ENCODE data around the gene PAGE2. TPM values are rescaled to one million over a fixed set of nuclear protein-coding genes. Genes with fewer than 3 reads are reported as not detected.
A peak's percentile ranks its signal among the peaks of the same experiment; 100 is the strongest.

Gene PAGE2
- total and polyA plus RNA-seq, 9 of the 15 experiments (the other 6 are each of a cell fraction or from before 2014, with no cell fraction given), result 0.40 to 3.7 (median 1.5) TPM; not detected in 1

GRCh38 chrX:55120761-55121358 lies 32.0 kb downstream of the PAGE2 start:
- H3K36me3 ChIP-seq (ENCODE audit: control insufficient read depth, insufficient read depth, low read length), result no peaks in the 10 kb centered on the region
- WGBS (ENCODE audit: insufficient coverage, low coverage, missing lambda C conversion rate), result 0% methylated on average over 2 of the region's 2 CpGs
- in situ Hi-C loops (cut with MboI), result no loop called here
- intact Hi-C loops (cut with micrococcal nuclease), result loop anchor here (2.0 kb wide), 2 partner anchors 40 to 92 kb away; no protein-coding TSS in a partner anchor
- H3K79me2 ChIP-seq (ENCODE audit: control insufficient read depth, insufficient read depth, low read length), result no peaks in the 10 kb centered on the region
- H3K27me3 ChIP-seq (ENCODE audit: control insufficient read depth in 2 of 2, insufficient read depth in 2 of 2, low read length in 2 of 2), result no peaks in the 10 kb centered on the region; a peak in 1 of 5 replicates
- peak overlapping the region; percentile 37; the same call in 1 of the 3 replicates for H3K27ac ChIP-seq (ENCODE audit: extremely low read depth, low read depth, low read length)
- ChIA-PET POLR2A (interaction anchor here (0.5 to 0.8 kb wide), 2 partner anchors 27 to 1712 kb away, joined by 3 read pairs; no protein-coding TSS in a partner anchor), CTCF (ENCODE audit: low intra/inter-chr PET ratio) (no interaction called here)
- H3K9me1 ChIP-seq (ENCODE audit: control insufficient read depth, insufficient read depth, low read length), result no peaks in the 10 kb centered on the region
- no peak overlapping the region for H3K9ac ChIP-seq (ENCODE audit: insufficient read depth in 1 of 2, low read depth in 2 of 2, low read length in 2 of 2)
- peak overlapping the region; percentile 18; the same call in 1 of the 2 replicates for H3K4me2 ChIP-seq (ENCODE audit: insufficient read depth, low read length)
- no peak overlapping the region for H3K4me3 ChIP-seq
- H3K4me1 ChIP-seq (replicated peaks in 1 of 2; ENCODE audit: control insufficient read depth in 2 of 2, insufficient read depth in 2 of 2, low read length in 2 of 2), result peaks cover 0 to 56% of the 10 kb centered on the region in 2 experiments; a peak in 3 of 5 replicates
- DNase-seq (ENCODE audit: extremely low read depth in 1 of 4, low spot score in 3 of 4) (peak; percentile 14 to 59 (median 22)), ATAC-seq (peak; percentile 81), FAIRE-seq (peak; percentile 90)
- H3K9me3 ChIP-seq (replicated peaks; ENCODE audit: control insufficient read depth, insufficient read depth, low read depth, low read length), result no peaks in the 10 kb centered on the region
- BruUV-seq (replicated peaks), result no TSS peak
- H2AFZ ChIP-seq (ENCODE audit: low read depth, low read length), result no peak overlapping the region
- no peaks in the 10 kb centered on the region for H4K20me1 ChIP-seq (replicated peaks; ENCODE audit: control insufficient read depth, insufficient read depth, low read length)
- TF ChIP-seq, protein P1, sequence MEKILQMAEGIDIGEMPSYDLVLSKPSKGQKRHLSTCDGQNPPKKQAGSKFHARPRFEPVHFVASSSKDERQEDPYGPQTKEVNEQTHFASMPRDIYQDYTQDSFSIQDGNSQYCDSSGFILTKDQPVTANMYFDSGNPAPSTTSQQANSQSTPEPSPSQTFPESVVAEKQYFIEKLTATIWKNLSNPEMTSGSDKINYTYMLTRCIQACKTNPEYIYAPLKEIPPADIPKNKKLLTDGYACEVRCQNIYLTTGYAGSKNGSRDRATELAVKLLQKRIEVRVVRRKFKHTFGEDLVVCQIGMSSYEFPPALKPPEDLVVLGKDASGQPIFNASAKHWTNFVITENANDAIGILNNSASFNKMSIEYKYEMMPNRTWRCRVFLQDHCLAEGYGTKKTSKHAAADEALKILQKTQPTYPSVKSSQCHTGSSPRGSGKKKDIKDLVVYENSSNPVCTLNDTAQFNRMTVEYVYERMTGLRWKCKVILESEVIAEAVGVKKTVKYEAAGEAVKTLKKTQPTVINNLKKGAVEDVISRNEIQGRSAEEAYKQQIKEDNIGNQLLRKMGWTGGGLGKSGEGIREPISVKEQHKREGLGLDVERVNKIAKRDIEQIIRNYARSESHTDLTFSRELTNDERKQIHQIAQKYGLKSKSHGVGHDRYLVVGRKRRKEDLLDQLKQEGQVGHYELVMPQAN (IDR thresholded peaks at IDR 0.05; ENCODE audit: borderline replicate concordance), result no peak
- TF ChIP-seq FOSL1 (tag; conservative IDR thresholded peaks at IDR 0.05) (peak; percentile 34; the same call in 1 of the 2 replicates), FOXK2 (conservative IDR thresholded peaks at IDR 0.05 in 1 of 2, IDR thresholded peaks at IDR 0.05 in 1 of 2; ENCODE audit: low read depth in 2 of 2) (0 out of 4 replicates have a peak, but pooled peaks of 1 of the 2 experiments have one; percentile 48), CEBPG (CRISPR knock-in tag; IDR thresholded peaks at IDR 0.05) (peak; percentile 76), CEBPG (tag; conservative IDR thresholded peaks at IDR 0.05 in 1 of 2, IDR thresholded peaks at IDR 0.05 in 1 of 2) (peak in 1 of 2 experiments; percentile 72; a peak in 2 of 4 replicates), TBL1XR1 (IDR thresholded peaks at IDR 0.05; ENCODE audit: low read length in 2 of 2) (peak in 1 of 2 experiments; percentile 29; a peak in 1 of 4 replicates), SMARCC2 (IDR thresholded peaks at IDR 0.05; ENCODE audit: low read depth) (0 out of 2 replicates have a peak, but pooled peaks have one; percentile 23), BCOR (IDR thresholded peaks at IDR 0.05) (0 out of 2 replicates have a peak, but pooled peaks have one; percentile 36), MAFG (tag; conservative IDR thresholded peaks at IDR 0.05) (no peak), ZEB2 (IDR thresholded peaks at IDR 0.05) (peak; percentile 69), PHB2 (IDR thresholded peaks at IDR 0.05; ENCODE audit: low read depth) (peak; percentile 64), DIDO1 (tag; IDR thresholded peaks at IDR 0.05; ENCODE audit: low read depth) (no peak), PML (IDR thresholded peaks at IDR 0.05; ENCODE audit: low read length) (peak; percentile 64; the same call in 1 of the 2 replicates), RCOR1 (IDR thresholded peaks at IDR 0.05; ENCODE audit: borderline replicate concordance in 1 of 2, low read depth in 2 of 2, low read length in 2 of 2) (peak in 1 of 2 experiments; percentile 48; a peak in 1 of 4 replicates), HDAC1 (IDR thresholded peaks at IDR 0.05) (peak in 1 of 2 experiments; percentile 77; a peak in 2 of 4 replicates), BRF2 (IDR thresholded peaks at IDR 0.05; ENCODE audit: borderline replicate concordance, insufficient read depth, insufficient read length) (no peak)
- TF ChIP-seq, protein P2, sequence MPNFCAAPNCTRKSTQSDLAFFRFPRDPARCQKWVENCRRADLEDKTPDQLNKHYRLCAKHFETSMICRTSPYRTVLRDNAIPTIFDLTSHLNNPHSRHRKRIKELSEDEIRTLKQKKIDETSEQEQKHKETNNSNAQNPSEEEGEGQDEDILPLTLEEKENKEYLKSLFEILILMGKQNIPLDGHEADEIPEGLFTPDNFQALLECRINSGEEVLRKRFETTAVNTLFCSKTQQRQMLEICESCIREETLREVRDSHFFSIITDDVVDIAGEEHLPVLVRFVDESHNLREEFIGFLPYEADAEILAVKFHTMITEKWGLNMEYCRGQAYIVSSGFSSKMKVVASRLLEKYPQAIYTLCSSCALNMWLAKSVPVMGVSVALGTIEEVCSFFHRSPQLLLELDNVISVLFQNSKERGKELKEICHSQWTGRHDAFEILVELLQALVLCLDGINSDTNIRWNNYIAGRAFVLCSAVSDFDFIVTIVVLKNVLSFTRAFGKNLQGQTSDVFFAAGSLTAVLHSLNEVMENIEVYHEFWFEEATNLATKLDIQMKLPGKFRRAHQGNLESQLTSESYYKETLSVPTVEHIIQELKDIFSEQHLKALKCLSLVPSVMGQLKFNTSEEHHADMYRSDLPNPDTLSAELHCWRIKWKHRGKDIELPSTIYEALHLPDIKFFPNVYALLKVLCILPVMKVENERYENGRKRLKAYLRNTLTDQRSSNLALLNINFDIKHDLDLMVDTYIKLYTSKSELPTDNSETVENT (CRISPR knock-in tag; IDR thresholded peaks at IDR 0.05), result no peak
